Measurements from ENCODE around the gene CALN1. TPM values are rescaled to one million over a fixed set of nuclear protein-coding genes. Genes with fewer than 3 reads are reported as not detected.

The CALN1 gene
- total RNA-seq, 1 donor = under 0.01 TPM

GRCh38 chr7:72176875-72177274 is 235.3 kb downstream of the CALN1 start:
- Histone ChIP-seq H3K27me3 (ENCODE audit: insufficient read depth, low read length) (no peaks in the 10 kb centered on the region), H3K4me3 (ENCODE audit: low read length) (no peak overlapping the region), H3K4me1 (ENCODE audit: insufficient read depth, low read length) (no peaks in the 10 kb centered on the region), H3K9me3 (ENCODE audit: low read depth, low read length) (peaks cover 5% of the 10 kb centered on the region)

DNA sequence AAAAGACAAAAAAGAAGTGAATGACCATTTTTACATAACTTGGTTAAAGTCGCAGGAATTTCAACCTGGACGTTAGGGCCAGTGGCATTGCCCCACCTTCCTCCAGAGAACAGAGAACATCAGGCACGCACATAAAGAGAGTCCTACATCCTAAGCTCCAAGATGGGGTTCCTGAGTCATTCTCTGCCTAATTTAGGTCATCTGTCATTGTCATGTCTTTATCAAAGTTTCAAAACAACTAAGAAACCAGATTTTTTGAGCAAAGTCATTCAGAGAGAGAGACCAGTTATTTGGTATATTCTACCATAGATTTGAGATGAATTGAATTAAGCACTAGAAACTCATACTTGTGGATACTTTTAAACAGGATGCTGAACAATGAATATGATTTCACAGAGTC is 241.7 kb downstream of the CALN1 start:
- no peaks in the 10 kb centered on the region for H3K27me3 ChIP-seq (ENCODE audit: insufficient read depth, low read length)
- no peak overlapping the region for H3K4me3 ChIP-seq (ENCODE audit: low read length)
- no peaks in the 10 kb centered on the region for H3K4me1 ChIP-seq (ENCODE audit: insufficient read depth, low read length)
- peaks cover 5% of the 10 kb centered on the region for H3K9me3 ChIP-seq (ENCODE audit: low read depth, low read length)

GRCh38 chr7:72163271-72163670 is 248.9 kb downstream of the CALN1 start:
- Histone ChIP-seq H3K9me3 (ENCODE audit: low read depth, low read length) (peaks cover 9% of the 10 kb centered on the region), H3K4me3 (ENCODE audit: low read length) (no peak overlapping the region), H3K4me1 (ENCODE audit: insufficient read depth, low read length) (no peaks in the 10 kb centered on the region), H3K27me3 (ENCODE audit: insufficient read depth, low read length) (no peaks in the 10 kb centered on the region)

DNA sequence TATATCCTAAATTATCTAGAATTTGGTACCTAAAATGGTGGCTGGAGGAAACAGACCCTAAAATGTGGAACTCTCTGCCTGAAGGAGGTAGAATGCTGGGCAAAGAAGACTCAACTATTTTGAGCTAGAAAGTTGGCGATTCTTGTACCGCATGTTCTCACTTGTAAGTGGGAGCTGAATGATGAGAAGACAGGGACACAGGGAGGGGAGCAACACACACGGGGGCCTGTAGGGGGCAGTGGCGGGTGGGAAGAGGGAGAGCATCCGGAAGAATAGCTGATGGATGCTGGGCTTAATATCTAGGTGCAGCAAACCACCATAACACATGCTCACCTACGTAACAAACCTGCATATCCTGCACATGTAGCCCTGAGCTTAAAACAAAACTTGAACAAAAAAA is 250.6 kb downstream of the CALN1 start:
- no peaks in the 10 kb centered on the region for H3K27me3 ChIP-seq (ENCODE audit: insufficient read depth, low read length)
- no peaks in the 10 kb centered on the region for H3K4me1 ChIP-seq (ENCODE audit: insufficient read depth, low read length)
- H3K9me3 ChIP-seq (ENCODE audit: low read depth, low read length) = peaks cover 9% of the 10 kb centered on the region
- no peak overlapping the region for H3K4me3 ChIP-seq (ENCODE audit: low read length)

DNA sequence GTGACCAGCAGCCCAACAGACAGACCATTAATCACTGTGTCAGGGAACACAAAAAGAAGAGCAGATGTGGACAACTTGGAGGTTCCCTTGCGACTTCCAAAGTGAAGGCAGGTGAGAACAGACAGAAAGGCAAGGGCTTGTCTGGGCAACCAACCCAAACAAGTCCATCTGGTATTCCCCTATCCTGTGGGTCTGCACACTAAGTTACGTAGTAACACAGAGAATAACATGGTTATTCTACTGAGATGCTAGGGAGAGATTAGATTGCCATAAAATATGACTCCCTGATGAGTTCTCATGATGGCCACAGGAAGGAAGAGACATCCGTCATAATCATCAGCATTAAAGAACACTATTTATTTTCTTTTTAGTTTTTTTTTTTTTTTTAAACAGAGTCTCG is 252.2 kb downstream of the CALN1 start:
- H3K9me3 ChIP-seq (ENCODE audit: low read depth, low read length) = peaks cover 9% of the 10 kb centered on the region
- H3K27me3 ChIP-seq (ENCODE audit: insufficient read depth, low read length) = no peaks in the 10 kb centered on the region
- no peak overlapping the region for H3K4me3 ChIP-seq (ENCODE audit: low read length)
- no peaks in the 10 kb centered on the region for H3K4me1 ChIP-seq (ENCODE audit: insufficient read depth, low read length)

DNA sequence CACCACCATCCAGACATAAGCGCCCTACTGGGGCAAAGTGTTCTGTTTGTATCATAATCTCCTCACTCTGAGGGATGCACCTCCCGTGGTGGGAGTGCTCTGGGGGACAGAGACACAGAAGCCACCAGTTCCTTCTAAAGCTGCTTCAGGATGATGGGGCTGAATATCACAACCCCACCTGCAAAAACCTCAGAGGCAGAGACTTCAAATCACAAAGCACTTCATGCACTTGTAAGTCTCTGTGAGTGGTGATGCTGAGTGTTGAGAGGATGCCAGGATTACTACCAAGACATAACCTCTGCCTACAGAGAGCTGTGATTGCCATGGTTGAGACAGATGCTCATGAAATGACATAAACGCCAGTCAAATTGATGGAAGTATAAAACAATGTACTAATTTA is 255.5 kb downstream of the CALN1 start:
- Histone ChIP-seq H3K4me3 (ENCODE audit: low read length) (no peak overlapping the region), H3K4me1 (ENCODE audit: insufficient read depth, low read length) (no peaks in the 10 kb centered on the region), H3K9me3 (ENCODE audit: low read depth, low read length) (no peaks in the 10 kb centered on the region), H3K27me3 (ENCODE audit: insufficient read depth, low read length) (no peaks in the 10 kb centered on the region)

- H3K4me3 ChIP-seq (ENCODE audit: low read length) = no peak overlapping the region
- no peaks in the 10 kb centered on the region for H3K9me3 ChIP-seq (ENCODE audit: low read depth, low read length)
- no peaks in the 10 kb centered on the region for H3K4me1 ChIP-seq (ENCODE audit: insufficient read depth, low read length)
- H3K27me3 ChIP-seq (ENCODE audit: insufficient read depth, low read length) = no peaks in the 10 kb centered on the region
These were observed 259.0 kb downstream of the CALN1 start for GRCh38 chr7:72153132-72153512.

- no peaks in the 10 kb centered on the region for H3K27me3 ChIP-seq (ENCODE audit: insufficient read depth, low read length)
- H3K9me3 ChIP-seq (ENCODE audit: low read depth, low read length) = no peaks in the 10 kb centered on the region
- H3K4me1 ChIP-seq (ENCODE audit: insufficient read depth, low read length) = no peaks in the 10 kb centered on the region
- H3K4me3 ChIP-seq (ENCODE audit: low read length) = no peak overlapping the region
These were observed 259.7 kb downstream of the CALN1 start for GRCh38 chr7:72152161-72153131.

GRCh38 chr7:72140566-72140965 is 271.6 kb downstream of the CALN1 start:
- H3K4me1 ChIP-seq (ENCODE audit: insufficient read depth, low read length) = no peaks in the 10 kb centered on the region
- H3K9me3 ChIP-seq (ENCODE audit: low read depth, low read length) = no peaks in the 10 kb centered on the region
- no peak overlapping the region for H3K4me3 ChIP-seq (ENCODE audit: low read length)
- no peaks in the 10 kb centered on the region for H3K27me3 ChIP-seq (ENCODE audit: insufficient read depth, low read length)

DNA sequence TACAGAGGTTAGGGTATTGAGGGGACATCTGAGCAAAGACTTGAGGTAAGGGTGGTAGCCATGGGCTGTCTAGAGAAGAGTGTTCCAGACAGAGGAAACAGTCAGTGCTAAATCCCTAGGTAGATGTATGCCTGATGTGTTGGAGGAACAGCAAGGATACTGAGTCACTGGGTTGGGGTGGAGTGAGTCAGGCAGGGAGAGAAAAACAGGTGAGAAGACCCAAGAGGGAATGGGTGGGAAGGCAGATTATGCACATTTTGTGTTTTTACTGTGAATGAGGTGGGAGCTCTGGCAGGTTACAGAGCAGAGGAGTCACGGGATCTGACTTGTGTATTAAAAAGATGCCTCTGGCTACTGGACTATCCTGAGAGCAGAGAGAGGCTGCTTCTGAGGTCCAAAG is 285.0 kb downstream of the CALN1 start:
- no peaks in the 10 kb centered on the region for H3K27me3 ChIP-seq (ENCODE audit: insufficient read depth, low read length)
- no peak overlapping the region for H3K4me3 ChIP-seq (ENCODE audit: low read length)
- no peaks in the 10 kb centered on the region for H3K4me1 ChIP-seq (ENCODE audit: insufficient read depth, low read length)
- no peaks in the 10 kb centered on the region for H3K9me3 ChIP-seq (ENCODE audit: low read depth, low read length)

DNA sequence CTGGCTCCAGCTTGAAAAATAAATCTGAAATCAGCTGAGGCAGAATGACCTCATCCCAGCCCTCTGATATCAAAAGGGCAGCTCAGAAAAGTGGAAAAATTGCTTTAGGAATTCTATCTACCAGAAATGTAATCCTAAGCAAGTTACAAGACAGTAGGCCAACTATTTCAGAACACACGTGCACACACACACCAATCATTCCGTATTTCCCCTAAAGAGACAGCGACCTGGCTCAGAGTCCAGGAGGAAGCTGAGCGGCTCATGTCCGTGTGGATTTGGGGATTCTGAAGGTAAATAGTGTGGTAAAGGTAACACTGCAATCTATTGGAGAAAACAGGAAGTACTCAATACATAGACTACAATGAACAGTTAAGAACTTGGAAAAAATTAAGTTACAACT is 288.2 kb downstream of the CALN1 start:
- no peak overlapping the region for H3K4me3 ChIP-seq (ENCODE audit: low read length)
- no peaks in the 10 kb centered on the region for H3K4me1 ChIP-seq (ENCODE audit: insufficient read depth, low read length)
- H3K9me3 ChIP-seq (ENCODE audit: low read depth, low read length) = no peaks in the 10 kb centered on the region
- H3K27me3 ChIP-seq (ENCODE audit: insufficient read depth, low read length) = no peaks in the 10 kb centered on the region

DNA sequence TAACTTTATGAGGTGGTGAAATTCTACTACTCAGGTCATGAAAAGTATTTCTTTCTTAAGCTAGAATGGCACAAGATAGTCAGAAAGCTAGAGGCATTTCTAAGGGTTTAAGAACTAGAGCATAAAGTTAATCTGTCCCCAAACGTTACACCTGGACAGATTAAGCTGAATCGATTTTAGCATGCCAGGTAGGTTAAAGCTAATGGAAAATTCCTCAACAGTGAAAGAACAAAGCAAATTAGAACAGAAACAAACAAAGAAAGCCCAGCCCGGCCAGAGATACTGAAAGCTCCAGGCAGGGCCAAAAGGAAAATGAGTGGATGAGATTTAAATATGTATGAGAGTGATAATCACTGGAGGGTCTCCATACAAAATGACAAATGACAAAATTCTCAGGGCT is 293.8 kb downstream of the CALN1 start:
- H3K4me1 ChIP-seq (ENCODE audit: insufficient read depth, low read length) = no peaks in the 10 kb centered on the region
- H3K9me3 ChIP-seq (ENCODE audit: low read depth, low read length) = no peaks in the 10 kb centered on the region
- H3K27me3 ChIP-seq (ENCODE audit: insufficient read depth, low read length) = no peaks in the 10 kb centered on the region
- H3K4me3 ChIP-seq (ENCODE audit: low read length) = no peak overlapping the region

DNA sequence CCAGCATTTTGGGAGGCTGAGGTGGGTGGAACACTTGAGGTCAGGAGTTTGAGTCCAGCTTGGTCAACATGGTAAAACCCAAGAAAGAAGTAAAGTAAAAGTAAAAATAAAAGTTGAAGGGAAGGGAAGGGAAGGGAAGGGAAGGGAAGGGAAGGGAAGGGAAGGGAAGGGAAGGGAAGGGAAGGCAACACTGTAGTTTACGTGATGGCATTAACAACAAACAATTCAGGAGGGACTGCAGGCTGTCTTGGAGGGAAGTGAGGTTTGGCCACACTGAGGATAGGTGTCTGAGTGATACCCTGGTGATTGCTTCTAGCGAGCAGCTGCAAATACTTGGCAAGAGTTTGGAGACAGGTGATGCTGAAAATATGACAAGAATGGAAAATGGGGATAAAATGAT is 298.0 kb downstream of the CALN1 start:
- Histone ChIP-seq H3K4me3 (ENCODE audit: low read length) (no peak overlapping the region), H3K27me3 (ENCODE audit: insufficient read depth, low read length) (no peaks in the 10 kb centered on the region), H3K4me1 (ENCODE audit: insufficient read depth, low read length) (no peaks in the 10 kb centered on the region), H3K9me3 (ENCODE audit: low read depth, low read length) (no peaks in the 10 kb centered on the region)

DNA sequence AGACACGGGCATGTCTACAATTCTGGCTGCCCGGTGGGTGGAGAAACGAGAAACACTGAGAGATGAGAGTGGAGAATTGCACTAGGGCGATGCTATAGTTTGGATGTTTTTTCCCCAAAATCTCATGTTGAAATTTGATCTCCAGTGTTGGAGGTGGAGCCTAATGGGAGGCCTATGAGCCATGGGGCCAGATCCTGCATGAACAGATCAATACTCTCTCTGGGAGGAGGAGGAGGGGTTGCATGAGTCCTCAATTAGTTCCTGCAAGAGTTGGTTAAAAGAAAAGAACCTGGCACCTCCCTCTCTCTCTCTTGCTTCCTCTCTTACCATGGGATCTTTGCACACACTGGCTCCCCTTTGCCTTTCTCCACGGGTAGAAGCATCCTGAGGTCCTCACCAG is 299.1 kb downstream of the CALN1 start:
- Histone ChIP-seq H3K9me3 (ENCODE audit: low read depth, low read length) (no peaks in the 10 kb centered on the region), H3K4me1 (ENCODE audit: insufficient read depth, low read length) (no peaks in the 10 kb centered on the region), H3K27me3 (ENCODE audit: insufficient read depth, low read length) (no peaks in the 10 kb centered on the region), H3K4me3 (ENCODE audit: low read length) (no peak overlapping the region)

DNA sequence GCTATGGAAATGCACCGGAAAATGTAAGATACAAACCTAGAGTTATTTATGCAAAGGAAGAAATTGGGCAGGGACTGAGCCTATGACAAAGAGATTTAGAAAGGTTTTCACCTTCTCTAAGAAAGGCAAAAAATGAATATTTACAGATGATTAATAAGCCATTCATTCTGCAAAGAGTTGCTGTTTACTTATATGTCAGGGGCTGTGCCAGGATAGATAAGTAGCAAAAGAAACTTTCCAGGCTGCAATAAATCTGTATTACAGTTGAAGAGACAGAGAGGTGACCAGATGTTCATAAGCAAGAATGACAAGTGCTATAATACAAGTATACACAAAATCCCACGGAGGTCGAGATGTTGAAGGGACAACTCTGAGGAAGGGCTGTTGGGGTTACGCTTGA is 299.6 kb downstream of the CALN1 start:
- Histone ChIP-seq H3K4me1 (ENCODE audit: insufficient read depth, low read length) (no peaks in the 10 kb centered on the region), H3K9me3 (ENCODE audit: low read depth, low read length) (no peaks in the 10 kb centered on the region), H3K4me3 (ENCODE audit: low read length) (no peak overlapping the region), H3K27me3 (ENCODE audit: insufficient read depth, low read length) (no peaks in the 10 kb centered on the region)

- H3K27me3 ChIP-seq (ENCODE audit: insufficient read depth, low read length) = no peaks in the 10 kb centered on the region
- H3K9me3 ChIP-seq (ENCODE audit: low read depth, low read length) = no peaks in the 10 kb centered on the region
- H3K4me1 ChIP-seq (ENCODE audit: insufficient read depth, low read length) = no peaks in the 10 kb centered on the region
- H3K4me3 ChIP-seq (ENCODE audit: low read length) = no peak overlapping the region
These were observed 301.1 kb downstream of the CALN1 start for GRCh38 chr7:72111086-72111485.

All from mononuclear cell (primary cell).